ENCODE measurements around the gene PCF11. TPM values are rescaled to one million over a fixed set of nuclear protein-coding genes. Genes with fewer than 3 reads are reported as not detected.

Gene PCF11

DNA sequence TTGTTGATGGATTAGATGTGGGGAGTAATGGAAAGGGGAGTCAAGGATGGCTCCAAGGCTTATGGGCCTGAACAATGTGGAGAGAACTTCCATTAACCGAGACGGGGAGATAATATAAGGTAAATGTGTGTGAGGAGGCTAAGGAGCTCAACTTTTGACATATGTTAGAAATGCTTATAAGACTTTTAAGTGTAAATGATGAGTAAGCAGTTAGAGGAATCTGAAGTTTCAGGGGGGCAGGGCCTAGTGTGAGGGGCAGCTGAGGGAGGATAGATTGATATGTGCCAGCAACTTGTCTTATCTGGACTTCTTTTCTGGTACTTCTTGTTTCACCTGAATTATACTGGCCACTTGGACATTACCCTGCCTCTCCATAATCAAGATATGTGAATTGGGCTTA lies 66.5 kb downstream of the PCF11 start:
- no peak overlapping the region for H3K4me2 ChIP-seq (ENCODE audit: low read length)
- H3K4me3 ChIP-seq (ENCODE audit: low read length), result no peak overlapping the region
- no peaks in the 10 kb centered on the region for H3K27me3 ChIP-seq (ENCODE audit: control insufficient read depth, insufficient read depth, low read length)
- peaks cover 5% of the 10 kb centered on the region for H3K4me1 ChIP-seq (ENCODE audit: control insufficient read depth, insufficient read depth, low read length)
- H3K9ac ChIP-seq (ENCODE audit: low read depth, low read length), result no peak overlapping the region
- H3K36me3 ChIP-seq (ENCODE audit: insufficient read depth, low read length), result no peaks in the 10 kb centered on the region
- no peaks in the 10 kb centered on the region for H3K9me3 ChIP-seq (replicated peaks; ENCODE audit: low read length)

GRCh38 chr11:83235825-83236224 lies 78.9 kb downstream of the PCF11 start:
- Histone ChIP-seq H3K27me3 (ENCODE audit: control insufficient read depth, insufficient read depth, low read length) (no peaks in the 10 kb centered on the region), H3K4me3 (ENCODE audit: low read length) (no peak overlapping the region), H3K4me1 (ENCODE audit: control insufficient read depth, insufficient read depth, low read length) (no peaks in the 10 kb centered on the region), H3K9ac (ENCODE audit: low read depth, low read length) (no peak overlapping the region), H3K36me3 (ENCODE audit: insufficient read depth, low read length) (no peaks in the 10 kb centered on the region), H3K4me2 (ENCODE audit: low read length) (no peak overlapping the region), H3K9me3 (replicated peaks; ENCODE audit: low read length) (no peaks in the 10 kb centered on the region)

Small RNAs within 50 kb of the gene (small RNA-seq; reads per million reads assigned to genes)
- not detected for gene AP000873.5
